PC-9 (cell line): ENCODE measurements around the gene C12orf57. TPM values are rescaled to one million over a fixed set of nuclear protein-coding genes. Genes with fewer than 3 reads are reported as not detected.

Experiments used
- BruUV-seq: library from RNA; stranded (reverse); fragments of 400-500 nt; replicated peaks from 2 replicates; lab custom pipeline; 2021; lab: Mats Ljungman, UMichigan
- CTCF ChIA-PET: fragments of 300-600 bp; sonication (Branson Sonifier 250); formaldehyde crosslinking; loops from one replicate; lab custom pipeline; 2022; ENCODE audit warnings: antibody characterized with exemption; lab: Charles Lee
- POLR2A ChIA-PET: fragments of 300-600 bp; sonication (Branson Sonifier 250); formaldehyde crosslinking; loops from one replicate; lab custom pipeline; 2022; ENCODE audit warnings: antibody characterized with exemption; ENCODE audit not compliant: unreplicated experiment; lab: Charles Lee
- DNase-seq, 2 experiments: peaks; one replicate each; pipeline versions ENCODE4 v3.0.0 to v3.0.0-alpha.2; 2015 to 2022; ENCODE audit warnings: mixed read lengths in 1 of 2
- H2AFZ ChIP-seq: fragments of 200-600 bp; sonication (generic); 2 replicates; pipeline ENCODE4 v1.8.1; 2017; ENCODE audit warnings: antibody characterized with exemption
- H3F3A ChIP-seq: fragments of 200-600 bp; sonication (generic); 2 replicates; pipeline ENCODE4 v1.8.1; 2017; ENCODE audit warnings: antibody characterized with exemption, mild to moderate bottlenecking, low read depth; ENCODE audit not compliant: insufficient read depth
- H3K27ac ChIP-seq: fragments of 200-600 bp; sonication (generic); 2 replicates; pipeline ENCODE4 v1.6.1; 2016; ENCODE audit warnings: mixed run types
- H3K27me3 ChIP-seq: fragments of 200-600 bp; sonication (generic); 2 replicates; pipeline ENCODE4 v1.6.1; 2016; ENCODE audit warnings: low read depth, mixed run types; ENCODE audit not compliant: insufficient read depth
- H3K36me3 ChIP-seq: fragments of 200-600 bp; sonication (generic); 2 replicates; pipeline ENCODE4 v1.6.1; 2016; ENCODE audit warnings: low read depth, mixed run types
- H3K4me1 ChIP-seq: fragments of 200-600 bp; sonication (generic); replicated peaks from 2 replicates; pipeline ENCODE4 v1.6.1; 2016; ENCODE audit warnings: mixed run types; ENCODE audit not compliant: insufficient read depth
- H3K4me2 ChIP-seq: fragments of 200-600 bp; sonication (generic); 2 replicates; pipeline ENCODE4 v1.6.1; 2017; ENCODE audit warnings: mixed run types
- H3K4me3 ChIP-seq: fragments of 200-600 bp; sonication (generic); 2 replicates; pipeline ENCODE4 v1.6.1; 2016; ENCODE audit warnings: mixed run types
- H3K79me2 ChIP-seq: fragments of 200-600 bp; sonication (generic); 2 replicates; pipeline ENCODE4 v1.6.1; 2017; ENCODE audit warnings: low read depth, mixed run types
- H3K9me2 ChIP-seq: fragments of 200-600 bp; sonication (generic); 2 replicates; pipeline ENCODE4 v1.8.1; 2017; ENCODE audit warnings: mild to moderate bottlenecking; ENCODE audit not compliant: insufficient read depth
- H3K9me3 ChIP-seq: fragments of 200-600 bp; sonication (generic); 2 replicates; pipeline ENCODE4 v1.8.1; 2016; ENCODE audit warnings: low read depth; ENCODE audit not compliant: insufficient read depth
- H4K20me1 ChIP-seq: fragments of 200-600 bp; sonication (generic); 2 replicates; pipeline ENCODE4 v1.8.1; 2017; ENCODE audit not compliant: insufficient read depth
- CTCF ChIP-seq: fragments of 200-600 bp; sonication (generic); conservative IDR thresholded peaks from 2 replicates; pipeline ENCODE4 v1.6.1; 2017; ENCODE audit warnings: mixed run types, antibody characterized with exemption, mild to moderate bottlenecking, moderate library complexity
- EZH2 ChIP-seq: fragments of 200-600 bp; sonication (generic); IDR thresholded peaks from 2 replicates; pipeline ENCODE4 v1.8.0; 2017; ENCODE audit warnings: antibody characterized with exemption, low read depth
- intact Hi-C: fragments of 100-400 bp; cut with micrococcal nuclease; formaldehyde crosslinking; loops from one replicate; pipeline ENCODE4 v1.10.0; 2022; ENCODE audit not compliant: unreplicated experiment
- total RNA-seq: library from RNA; stranded (reverse); gene quantifications from 2 replicates; pipeline ENCODE4 v1.2.3, GENCODE V29; 2021

C12orf57 gene
- total RNA-seq, 1 experiment from 2014 or later = 198 TPM

GRCh38 chr12:6921996-6922946 lies 21.6 kb upstream of the C12orf57 start:
- Histone ChIP-seq H3K9me3 (no peaks in the 10 kb centered on the region), H3K4me3 (no peak overlapping the region), H3K79me2 (peaks cover 10% of the 10 kb centered on the region), H3K9me2 (no peaks in the 10 kb centered on the region), H3K4me1 (peaks cover 34% of the 10 kb centered on the region), H3K4me2 (no peak overlapping the region), H3K36me3 (no peaks in the 10 kb centered on the region), H3K27me3 (no peaks in the 10 kb centered on the region), H3F3A (peaks cover 28% of the 10 kb centered on the region), H4K20me1 (no peaks in the 10 kb centered on the region), H3K27ac (no peak overlapping the region), H2AFZ (no peak overlapping the region)
- BruUV-seq = no TSS peak
- no peak for DNase-seq
- intact Hi-C loops = no loop called here
- POLR2A ChIA-PET = interaction anchor here (1.0 to 1.1 kb wide), 2 partner anchors 21 to 31 kb away, joined by 5 to 6 read pairs; partner anchors contain the start of genes C12orf57 and RNU7-1
- CTCF ChIA-PET = interaction anchor here (0.6 kb wide), 1 partner anchor 169 kb away, joined by 3 read pairs; the partner anchor contains the start of gene MLF2
- no peak for TF ChIP-seq EZH2

GRCh38 chr12:6923003-6923732 lies 20.7 kb upstream of the C12orf57 start:
- intact Hi-C loops = no loop called here
- no peak overlapping the region for H2AFZ ChIP-seq
- H3K4me1 ChIP-seq = peaks cover 34% of the 10 kb centered on the region
- H3K4me3 ChIP-seq = no peak overlapping the region
- H3K79me2 ChIP-seq = peaks cover 12% of the 10 kb centered on the region
- no peak for DNase-seq
- TF ChIP-seq EZH2 = no peak
- no peaks in the 10 kb centered on the region for H4K20me1 ChIP-seq
- no peaks in the 10 kb centered on the region for H3K9me2 ChIP-seq
- H3K27ac ChIP-seq = no peak overlapping the region
- H3F3A ChIP-seq = peaks cover 28% of the 10 kb centered on the region
- H3K9me3 ChIP-seq = no peaks in the 10 kb centered on the region
- ChIA-PET POLR2A (interaction anchor here (0.6 to 1.1 kb wide), 2 partner anchors 20 to 21 kb away, joined by 3 to 5 read pairs; partner anchors contain the start of genes C12orf57 and RNU7-1), CTCF (interaction anchor here (0.6 to 2.7 kb wide), 3 partner anchors 21 to 170 kb away, joined by 3 to 38 read pairs (median 15); partner anchors contain the start of genes C12orf57, MLF2 and RNU7-1)
- H3K4me2 ChIP-seq = no peak overlapping the region
- BruUV-seq = no TSS peak
- no peaks in the 10 kb centered on the region for H3K27me3 ChIP-seq
- no peaks in the 10 kb centered on the region for H3K36me3 ChIP-seq

GRCh38 chr12:6923851-6924250 lies 20.0 kb upstream of the C12orf57 start:
- Histone ChIP-seq H2AFZ (no peak overlapping the region), H4K20me1 (no peaks in the 10 kb centered on the region), H3K4me3 (no peak overlapping the region)

More at GRCh38 chr12:6923851-6924250, 20.0 kb upstream of the C12orf57 start:
- no TSS peak for BruUV-seq
- Histone ChIP-seq H3K36me3 (no peaks in the 10 kb centered on the region), H3K9me3 (no peaks in the 10 kb centered on the region), H3K27ac (no peak overlapping the region), H3K79me2 (peaks cover 19% of the 10 kb centered on the region), H3K4me2 (peak overlapping the region; percentile 89; the same call in 1 of the 2 replicates), H3K4me1 (peaks cover 34% of the 10 kb centered on the region), H3K27me3 (no peaks in the 10 kb centered on the region), H3F3A (peaks cover 28% of the 10 kb centered on the region), H3K9me2 (no peaks in the 10 kb centered on the region)
- no peak for TF ChIP-seq EZH2
- TF ChIP-seq CTCF = no peak
- ChIA-PET POLR2A (interaction anchor here (0.6 to 0.7 kb wide), 3 partner anchors 20 to 54 kb away, joined by 3 to 5 read pairs (median 4); partner anchors contain the start of genes C12orf57 and RNU7-1), CTCF (interaction anchor here (1.1 to 2.7 kb wide), 4 partner anchors 16 to 41 kb away, joined by 3 to 38 read pairs (median 14); partner anchors contain the start of genes C12orf57 and RNU7-1)
- no peak for DNase-seq
- intact Hi-C loops = loop anchor here (1.0 to 2.0 kb wide), 4 partner anchors 41 to 184 kb away; partner anchors contain the start of genes C1R and SPSB2
